ENCODE measurements around the gene TUBB4B. TPM values are rescaled to one million over a fixed set of nuclear protein-coding genes. Genes with fewer than 3 reads are reported as not detected.

The TUBB4B gene
- total RNA-seq, 1 donor from 2014 or later = 103 TPM

GRCh38 chr9:137270929-137271695 lies 30.0 kb downstream of the TUBB4B start:
- no peak for DNase-seq (ENCODE audit: low read depth in 2 of 2)

DNA sequence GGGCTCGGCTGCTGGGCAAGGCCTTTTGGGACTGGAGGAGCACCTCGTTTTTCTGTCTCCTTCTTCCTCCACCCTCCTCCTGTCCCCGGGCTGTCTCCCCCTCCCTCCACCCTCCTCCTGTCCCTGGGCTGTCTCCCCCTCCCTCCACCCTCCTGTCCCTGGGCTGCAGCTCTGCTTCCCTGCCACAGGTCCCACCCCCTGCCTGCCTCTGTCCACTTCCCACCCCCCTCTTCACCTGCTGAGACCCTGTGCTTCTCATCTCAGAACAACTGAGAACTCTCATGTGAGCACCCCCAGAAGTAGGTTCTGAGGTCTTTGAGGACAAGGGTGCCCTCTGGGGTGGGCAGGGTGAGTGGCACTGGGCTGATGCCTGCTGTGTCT lies 30.6 kb downstream of the TUBB4B start:
- DNase-seq (ENCODE audit: low read depth in 2 of 2) = no peak

DNA sequence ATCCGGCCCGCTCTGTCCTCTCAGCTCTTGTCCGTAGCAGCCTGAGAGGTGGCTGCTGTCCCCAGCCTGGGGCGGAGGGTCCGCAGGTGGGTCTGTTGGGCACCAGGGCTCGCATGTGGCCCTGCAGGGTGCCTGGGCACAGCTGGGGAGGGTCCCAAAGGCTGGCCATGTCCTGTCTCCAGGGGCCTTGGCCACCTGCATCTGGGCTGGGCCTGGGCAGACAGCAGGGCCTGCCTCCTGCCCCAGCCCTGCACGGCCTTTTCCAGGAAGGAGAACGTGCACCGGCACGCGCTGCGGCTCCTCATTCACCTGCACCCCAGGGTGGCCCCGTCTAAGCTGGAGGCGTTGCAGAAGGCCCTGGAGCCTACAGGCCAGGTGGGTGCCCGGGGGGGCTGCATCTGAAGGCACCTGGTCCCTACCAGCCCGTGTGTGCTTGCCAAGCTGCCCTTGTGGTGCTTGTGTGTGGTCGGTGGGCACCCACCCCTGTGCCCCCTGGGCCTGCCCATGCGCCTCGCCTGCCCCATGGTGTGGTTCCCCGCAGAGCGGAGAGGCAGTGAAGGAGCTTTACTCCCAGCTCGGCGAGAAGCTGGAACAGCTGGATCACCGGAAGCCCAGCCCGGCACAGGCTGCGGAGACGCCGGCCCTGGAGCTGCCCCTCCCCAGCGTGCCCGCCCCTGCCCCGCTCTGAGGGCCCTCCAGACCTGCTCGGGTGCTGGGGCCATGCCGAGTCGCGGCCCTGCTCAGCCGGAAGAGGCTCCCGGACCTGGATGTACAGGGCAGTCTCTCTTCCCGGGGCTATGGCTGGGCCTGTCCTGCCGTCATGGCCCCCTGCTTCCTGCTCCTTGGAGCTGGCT lies 31.4 kb downstream of the TUBB4B start:
- DNase-seq (ENCODE audit: low read depth in 2 of 2) = no peak

DNA sequence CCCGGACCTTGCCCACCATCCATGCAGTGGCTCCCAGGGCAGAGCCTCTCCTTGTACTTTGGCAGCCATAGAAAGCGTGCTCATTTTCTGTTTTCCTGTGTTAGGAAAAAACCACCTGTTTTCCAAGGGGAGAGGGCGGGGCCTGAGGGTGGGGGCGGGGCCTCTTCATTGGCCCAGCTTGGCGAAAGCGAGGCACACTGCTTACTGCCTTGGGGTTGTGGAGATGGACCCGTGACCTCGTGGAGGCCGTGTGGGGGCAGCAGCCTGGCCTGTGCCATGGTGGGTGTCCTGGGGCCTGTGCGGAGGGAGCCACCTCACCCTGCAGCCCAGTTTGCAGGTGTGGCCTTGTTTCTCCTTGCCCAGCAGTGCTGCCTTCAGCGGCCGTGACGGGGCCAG lies 32.0 kb downstream of the TUBB4B start:
- no peak for DNase-seq (ENCODE audit: low read depth in 2 of 2)

- DNase-seq (ENCODE audit: low read depth in 2 of 2) = no peak
Observed at GRCh38 chr9:137273611-137274320, 32.7 kb downstream of the TUBB4B start.

DNA sequence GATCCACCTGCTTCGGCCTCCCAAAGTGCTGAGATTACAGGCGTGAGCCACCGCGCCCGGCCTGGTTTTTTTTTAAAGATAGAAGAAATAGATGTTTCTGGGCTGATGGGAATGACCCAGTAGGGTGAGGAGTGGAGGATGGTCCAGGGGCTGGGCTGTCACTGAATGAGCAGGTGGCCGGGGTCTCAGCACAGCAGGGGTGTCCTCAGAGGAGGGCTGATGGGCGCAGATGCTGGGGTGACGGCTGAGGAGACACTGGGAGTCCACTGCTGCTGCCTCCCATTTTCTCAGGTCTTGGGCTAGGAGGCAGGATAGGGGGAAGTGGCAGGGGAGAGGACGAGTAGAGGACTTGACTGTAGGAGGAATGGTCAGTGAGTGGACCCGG lies 34.1 kb downstream of the TUBB4B start:
- DNase-seq (ENCODE audit: low read depth in 2 of 2) = no peak

DNA sequence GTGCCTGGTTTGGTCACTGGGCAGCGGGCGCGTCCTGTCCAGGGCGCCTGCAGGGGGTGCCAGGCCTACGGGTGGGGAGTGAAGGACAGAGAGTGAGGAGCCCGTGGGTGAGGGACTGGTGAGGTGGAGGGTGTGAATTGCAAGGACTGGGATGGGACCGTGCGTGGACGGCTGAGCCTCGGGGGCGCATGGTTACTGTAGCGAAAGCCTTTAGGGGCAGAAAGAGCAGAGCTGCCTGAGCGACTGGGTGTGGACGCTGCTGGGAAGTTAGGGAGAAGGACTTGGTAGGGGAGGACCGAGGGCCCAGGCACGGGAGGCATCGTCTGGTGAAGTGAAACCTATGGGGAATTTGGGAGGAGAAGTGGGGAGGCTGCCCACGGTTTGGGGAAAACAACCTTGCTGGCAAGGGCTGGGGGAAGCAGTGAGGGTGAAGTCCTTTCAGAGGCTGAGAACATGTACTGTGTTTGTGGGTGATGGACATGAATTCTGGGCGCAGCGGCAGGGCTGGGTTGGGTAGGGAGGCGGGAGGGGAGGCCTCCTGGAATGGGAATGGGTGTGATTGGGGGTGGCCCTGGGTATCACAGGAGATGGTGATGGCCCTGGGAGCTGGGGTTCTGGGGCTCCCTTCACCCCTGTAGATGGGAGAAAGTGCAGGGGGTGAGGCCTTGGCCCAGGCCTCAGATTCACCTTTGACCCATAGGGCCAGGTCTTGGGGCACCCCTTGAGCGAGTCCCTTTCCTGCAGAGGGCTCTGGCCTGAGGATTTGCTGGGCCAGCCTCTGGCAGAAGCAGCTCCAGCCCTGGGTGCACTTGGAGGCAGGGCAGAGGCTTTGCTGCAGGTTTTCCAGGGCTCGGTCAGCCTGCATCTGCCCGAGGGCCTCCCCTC lies 34.7 kb downstream of the TUBB4B start:
- DNase-seq (ENCODE audit: low read depth in 2 of 2) = no peak

- peak; percentile 37 to 78 for DNase-seq (ENCODE audit: low read depth in 2 of 2)
Observed at GRCh38 chr9:137276473-137277328, 35.6 kb downstream of the TUBB4B start.

GRCh38 chr9:137277329-137278041 lies 36.4 kb downstream of the TUBB4B start, which contains the start of gene TOR4A:
TSS of gene TOR4A (plus strand) at chr9:137277726. CDS start at chr9:137278690, 964 bp downstream.
- peak; percentile 95 to 96 for DNase-seq (ENCODE audit: low read depth in 2 of 2)

DNA sequence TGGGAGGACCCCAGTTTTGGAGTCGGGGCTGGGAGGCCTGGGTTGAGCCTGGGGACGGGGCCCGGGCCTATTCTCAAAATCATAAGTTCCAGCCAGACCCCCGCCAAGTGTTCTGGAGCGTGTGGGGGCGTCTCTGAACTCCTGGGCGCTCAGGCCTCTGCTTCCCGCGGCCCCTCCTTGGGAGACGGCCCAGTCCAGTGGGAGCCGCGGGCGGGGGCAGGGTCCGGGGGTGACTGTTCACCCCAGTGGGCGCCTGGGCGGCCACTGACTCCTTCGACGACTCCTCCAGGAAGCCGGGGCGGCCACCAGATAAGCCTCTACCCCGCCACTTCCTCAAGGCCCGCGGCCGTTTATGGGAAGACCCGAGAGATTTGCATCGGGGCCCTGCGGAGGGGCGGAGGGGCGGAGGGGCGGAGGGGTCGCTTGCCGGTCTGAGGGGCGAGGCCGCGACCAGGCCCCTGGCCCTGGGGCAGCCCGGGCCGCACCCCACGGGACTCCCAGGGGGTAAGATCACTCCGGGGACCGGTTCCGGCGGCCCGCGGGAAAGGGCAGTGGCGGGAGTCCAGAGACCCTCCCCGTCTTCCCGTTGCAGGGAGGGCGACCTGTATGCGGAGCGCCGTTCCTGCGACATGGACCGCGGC lies 37.1 kb downstream of the TUBB4B start:
- DNase-seq (ENCODE audit: low read depth in 2 of 2) = peak in 1 of 2 donors; percentile 53

DNA sequence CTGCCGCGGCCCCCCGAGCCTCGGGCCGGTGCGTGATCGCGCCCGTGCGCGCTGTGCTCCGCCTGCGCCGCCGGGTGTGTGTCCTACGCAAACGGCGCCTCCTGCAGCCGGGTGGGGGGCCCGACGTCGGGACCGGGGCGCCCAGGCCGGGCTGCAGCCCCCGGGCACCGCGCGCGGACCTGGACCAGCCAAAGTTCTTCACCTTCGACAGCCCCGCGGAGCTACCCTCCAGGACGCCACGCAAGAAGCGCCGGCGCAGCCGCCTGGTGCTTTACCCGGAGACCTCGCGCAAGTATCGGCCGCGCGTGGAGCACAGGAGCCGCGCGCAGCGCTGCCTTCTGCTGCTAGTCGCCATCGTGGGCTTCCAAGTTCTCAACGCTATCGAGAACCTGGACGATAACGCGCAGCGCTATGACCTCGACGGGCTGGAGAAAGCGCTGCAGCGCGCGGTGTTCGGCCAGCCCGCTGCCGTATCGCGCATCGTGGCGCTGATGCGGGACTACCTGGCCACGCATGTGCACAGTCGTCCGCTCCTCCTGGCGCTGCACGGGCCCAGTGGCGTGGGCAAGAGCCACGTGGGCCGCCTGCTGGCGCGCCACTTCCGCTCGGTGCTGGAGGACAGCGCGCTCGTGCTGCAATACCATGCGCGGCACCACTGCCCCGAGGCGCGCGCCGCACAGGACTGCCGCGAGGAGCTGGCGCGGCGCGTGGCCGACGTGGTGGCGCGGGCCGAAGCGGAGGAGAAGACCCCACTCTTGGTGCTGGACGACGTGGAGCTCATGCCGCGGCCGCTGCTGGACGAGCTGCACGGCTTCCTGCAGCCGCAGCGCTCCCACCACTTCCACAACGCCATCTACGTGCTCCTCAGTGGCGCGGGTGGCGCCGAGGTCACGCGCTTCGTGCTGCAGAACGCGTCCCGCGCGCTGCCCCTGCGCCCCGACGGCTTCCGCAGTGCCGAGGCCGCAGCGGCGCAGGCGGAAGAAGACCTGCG lies 37.9 kb downstream of the TUBB4B start:
- peak; percentile 1 to 40 for DNase-seq (ENCODE audit: low read depth in 2 of 2)

DNA sequence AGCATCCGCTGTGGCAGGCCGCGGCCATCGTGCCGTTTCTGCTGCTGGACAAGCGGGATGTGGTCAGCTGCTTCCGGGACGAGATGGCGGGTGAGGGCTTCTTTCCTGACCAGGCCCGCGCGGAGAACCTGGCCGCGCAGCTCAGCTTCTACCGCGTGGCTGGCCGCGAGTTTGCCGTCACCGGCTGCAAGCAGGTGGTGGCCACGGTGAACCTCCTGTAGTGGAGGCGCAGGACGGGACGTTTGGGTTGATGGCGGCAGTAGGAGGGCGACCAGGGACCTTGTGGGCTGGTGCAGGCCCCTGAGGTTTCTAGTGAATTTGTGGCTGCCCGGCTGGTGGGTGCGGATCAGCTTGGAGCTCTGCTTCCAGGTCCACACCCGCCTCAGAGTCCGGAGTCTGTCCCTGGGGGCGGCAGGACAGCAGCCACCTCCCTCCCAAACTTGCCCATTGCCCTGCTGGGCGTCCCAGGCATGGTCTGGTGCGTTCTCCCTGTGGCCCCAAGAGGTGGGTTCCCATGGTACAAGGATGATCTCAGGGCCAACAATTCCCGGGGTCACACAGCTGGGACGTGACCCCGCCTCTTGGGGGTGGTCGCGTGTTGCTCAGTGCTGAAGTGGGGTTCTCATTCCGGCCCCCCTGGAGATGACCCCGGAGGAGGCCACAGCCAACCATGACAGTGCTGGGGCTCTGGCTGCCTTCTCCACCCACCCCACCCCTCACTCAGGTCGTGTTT lies 38.8 kb downstream of the TUBB4B start:
- no peak for DNase-seq (ENCODE audit: low read depth in 2 of 2)

GRCh38 chr9:137280474-137281344 lies 39.6 kb downstream of the TUBB4B start:
- no peak for DNase-seq (ENCODE audit: low read depth in 2 of 2)

DNA sequence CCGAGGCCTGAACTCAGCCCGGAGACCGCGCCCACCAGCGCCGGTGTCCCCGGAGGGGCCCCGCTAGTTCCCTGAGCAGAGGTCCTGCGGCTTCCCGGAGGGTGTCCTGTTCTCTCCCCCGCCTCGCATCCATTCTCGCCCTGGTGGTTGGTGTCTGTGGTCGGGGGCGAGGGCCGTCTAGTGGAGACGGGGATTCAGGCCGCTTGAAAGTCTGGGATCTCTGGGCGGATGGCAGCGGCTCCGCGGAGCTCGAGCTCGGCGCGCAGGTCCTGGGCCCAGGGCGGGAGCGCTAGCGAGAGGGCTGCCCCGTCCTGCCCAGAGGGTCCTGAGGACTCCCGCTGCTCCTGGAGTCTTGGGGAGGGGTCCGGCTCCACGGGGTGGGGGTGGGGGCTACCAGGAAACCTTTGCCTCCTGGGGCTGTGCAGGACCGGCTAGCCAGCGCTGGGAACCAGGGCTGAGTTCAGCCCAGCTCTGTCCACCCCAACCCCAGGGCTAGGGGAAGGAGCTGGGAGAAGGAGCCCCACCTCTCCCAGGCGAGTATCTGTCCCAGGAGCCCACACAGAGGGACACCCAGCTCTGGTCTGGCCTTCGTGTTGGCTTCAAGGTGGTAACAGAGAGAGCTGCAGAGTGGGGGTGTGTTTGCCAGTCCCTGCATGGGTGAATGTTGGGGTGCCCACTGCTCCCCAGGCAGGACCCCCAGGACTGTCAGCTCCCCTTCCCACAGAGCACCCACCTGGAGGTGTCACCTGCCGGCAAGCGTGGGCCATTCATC lies 40.4 kb downstream of the TUBB4B start:
- no peak for DNase-seq (ENCODE audit: low read depth in 2 of 2)

GRCh38 chr9:137286975-137287383 lies 45.9 kb downstream of the TUBB4B start:
- DNase-seq (ENCODE audit: low read depth in 2 of 2) = peak; percentile 77 to 86
